ENCODE data around the gene VDAC1.

DNA sequence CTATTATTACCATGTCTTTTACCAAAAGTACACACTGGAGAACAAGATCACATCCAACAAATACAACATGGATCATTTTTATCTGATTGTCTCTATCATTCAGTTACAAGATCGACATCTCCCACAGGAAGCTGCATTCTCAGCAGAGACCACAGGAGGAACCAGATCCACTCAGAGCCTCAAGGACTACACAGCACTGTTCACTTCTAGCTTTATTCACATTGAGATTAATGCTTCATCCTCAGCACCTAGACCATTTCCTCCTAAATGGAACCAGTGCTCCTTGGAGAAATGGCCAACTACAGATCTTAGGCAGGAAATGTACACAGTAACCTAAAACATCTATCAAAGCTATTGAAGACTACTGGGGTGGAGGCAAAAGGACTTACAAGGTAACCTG is 23.1 kb downstream of the VDAC1 start:
- TF ChIP-seq GATA3 (IDR thresholded peaks at IDR 0.05; ENCODE audit: low read depth, low read length) (no peak), GATA2 (IDR thresholded peaks at IDR 0.05; ENCODE audit: low read depth, low read length) (no peak)

Measured in SH-SY5Y (cell line).